Amniotic stem cell (primary cell): ENCODE data around the gene BIK.
"Not testable (repeated sequence)": the region's sequence is repeated elsewhere in the genome, so short reads cannot be mapped to it uniquely, and the experiment has no call there.

Experiments used
- DNase-seq: peaks from one replicate; lab custom pipeline; 2025; lab: John Stamatoyannopoulos, UW

Gene BIK

DNA sequence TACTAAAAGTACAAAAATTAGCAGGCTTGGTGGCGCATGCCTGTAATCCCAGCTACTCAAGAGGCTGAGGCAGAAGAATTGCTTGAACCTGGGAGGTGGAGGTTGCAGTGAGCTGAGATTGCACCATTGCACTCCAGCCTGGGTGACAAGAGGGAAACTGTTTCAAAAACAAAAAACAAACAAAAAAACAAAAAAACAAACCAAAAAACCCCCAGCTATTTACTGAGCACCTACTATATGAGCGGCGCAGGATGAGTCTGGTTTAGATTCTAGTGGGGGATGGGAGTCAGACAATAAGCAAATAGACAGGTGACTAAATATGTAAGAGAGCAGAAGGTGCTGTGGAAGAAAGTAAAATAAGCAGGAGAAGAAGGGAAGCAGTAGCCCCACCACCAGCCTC is 5.6 kb upstream of the BIK start:
- not testable (repeated sequence) for DNase-seq

GRCh38 chr22:43106302-43106701 is 4.2 kb upstream of the BIK start:
- no peak for DNase-seq

DNA sequence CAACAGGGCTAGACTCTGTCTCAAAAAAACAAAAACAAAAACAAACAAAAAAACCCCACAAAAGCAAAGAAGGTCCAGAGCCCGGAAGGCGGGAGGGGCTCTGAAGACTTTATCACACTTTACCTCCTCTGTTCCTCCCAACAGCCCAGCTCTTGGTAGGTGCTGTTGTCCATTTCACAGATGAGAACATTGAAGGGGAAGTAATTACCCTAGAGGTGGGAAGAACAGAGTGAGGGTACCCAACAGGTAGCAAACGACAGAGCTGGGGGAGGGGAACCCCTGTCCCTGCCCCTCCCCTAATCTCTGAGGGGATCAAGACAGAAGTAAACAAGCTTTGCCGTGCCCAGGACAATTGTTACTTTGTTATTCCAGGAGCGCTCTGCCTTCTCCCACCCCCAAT is 1.0 kb upstream of the BIK start:
- DNase-seq = no peak

- no peak for DNase-seq
Measured at GRCh38 chr22:43109921-43110443, 568 bp upstream of the BIK start.

GRCh38 chr22:43110927-43111623 is 525 bp downstream of the BIK start:
- DNase-seq = no peak

- no peak for DNase-seq
Measured at GRCh38 chr22:43113526-43114251, 3.1 kb downstream of the BIK start.

DNA sequence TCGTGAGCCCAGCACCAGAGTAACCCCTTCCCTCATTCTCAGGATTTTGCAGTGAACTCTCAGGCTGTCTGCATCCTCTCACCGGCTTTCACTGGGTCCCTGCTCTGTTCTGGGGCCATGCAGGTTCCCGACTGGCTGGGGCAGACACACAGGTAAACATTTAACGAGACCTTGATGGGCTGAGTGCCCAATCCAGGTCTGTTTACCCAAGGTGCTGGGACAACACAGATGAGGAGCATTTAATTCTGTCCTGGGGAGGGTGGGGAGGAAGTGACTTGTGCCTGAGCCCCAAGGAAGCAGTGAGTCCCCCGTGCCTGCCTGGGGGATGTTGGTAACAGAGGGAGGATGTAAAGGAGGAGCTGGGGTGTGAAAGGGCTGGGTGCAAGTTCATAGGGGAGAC is 4.4 kb downstream of the BIK start:
- DNase-seq = no peak

GRCh38 chr22:43116932-43117331 is 6.4 kb downstream of the BIK start:
- no peak for DNase-seq

DNA sequence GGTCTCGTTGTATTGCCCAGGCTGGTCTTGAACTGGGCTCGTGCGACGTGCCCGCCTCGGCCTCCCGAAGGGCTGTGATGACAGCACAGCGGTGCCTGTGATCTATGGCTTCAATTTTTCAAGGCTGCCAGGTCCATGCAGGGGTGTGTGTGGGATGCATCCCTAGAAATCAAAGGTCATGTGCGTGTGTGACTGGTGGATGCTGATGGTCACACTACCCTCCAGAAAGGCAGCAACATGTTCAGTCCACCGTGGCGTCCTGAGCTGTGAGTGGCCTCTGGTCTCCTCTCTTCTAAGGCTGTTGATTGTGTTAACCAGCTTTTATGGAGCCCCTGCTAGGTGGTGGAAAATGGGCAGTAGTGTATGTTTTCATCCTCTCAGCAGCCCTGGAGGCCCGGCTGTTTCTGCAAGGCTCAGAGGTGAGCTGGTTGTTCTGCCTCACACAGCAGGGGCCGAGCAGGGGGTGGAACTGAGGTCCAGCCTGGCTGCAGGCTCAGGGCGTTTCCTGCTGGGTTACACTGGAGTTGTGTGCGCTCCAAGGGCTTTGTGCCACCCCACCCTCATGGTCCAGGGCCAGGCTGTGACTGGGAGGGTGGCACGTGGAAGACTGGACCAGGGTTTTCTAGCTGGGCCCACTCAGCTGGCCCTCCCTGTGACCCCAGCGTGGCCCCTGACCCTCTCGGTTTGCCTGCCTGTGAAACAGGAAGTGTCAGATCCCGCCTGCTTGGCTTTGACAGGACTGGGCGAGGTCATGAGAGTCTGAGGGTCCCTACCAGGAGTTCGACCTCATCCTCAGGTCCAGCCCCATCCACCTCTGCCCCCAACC is 7.7 kb downstream of the BIK start:
- no peak for DNase-seq

- DNase-seq = no peak
Measured at GRCh38 chr22:43118953-43119458, 8.5 kb downstream of the BIK start.

DNA sequence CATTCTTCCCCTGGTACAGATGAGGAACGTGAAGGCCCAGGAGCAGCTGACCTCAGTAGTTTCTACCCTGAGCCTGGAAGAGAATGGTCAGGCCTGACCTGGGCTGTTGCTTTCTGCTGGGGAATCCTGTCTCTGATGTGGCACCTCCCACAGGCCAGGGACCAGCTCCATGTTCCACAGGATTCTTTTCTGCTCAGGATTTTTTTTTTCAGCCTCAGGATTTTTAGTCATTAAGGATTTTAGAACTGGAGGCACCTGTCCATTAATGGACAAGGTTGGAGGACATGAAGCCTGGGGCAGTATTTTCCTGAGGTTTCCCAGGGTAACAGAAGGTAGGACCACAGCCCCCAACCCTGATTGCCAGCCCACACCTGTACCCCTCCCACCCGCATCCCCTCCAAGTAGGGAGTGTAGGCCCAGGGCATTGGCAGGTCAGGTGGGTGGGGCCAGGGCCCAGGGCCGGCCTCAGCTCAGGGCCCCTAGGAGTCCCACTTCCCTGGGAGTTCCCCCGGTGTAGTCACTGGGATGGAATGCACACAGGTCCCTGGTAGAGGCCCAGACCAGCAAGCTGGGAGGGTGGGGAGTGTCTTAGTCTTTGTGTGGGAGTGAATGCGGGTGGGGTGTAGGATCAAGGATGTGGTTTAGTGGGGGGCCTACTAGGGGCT is 16.1 kb downstream of the BIK start:
- no peak for DNase-seq

- no peak for DNase-seq
Measured at GRCh38 chr22:43127166-43127908, 16.8 kb downstream of the BIK start.

DNA sequence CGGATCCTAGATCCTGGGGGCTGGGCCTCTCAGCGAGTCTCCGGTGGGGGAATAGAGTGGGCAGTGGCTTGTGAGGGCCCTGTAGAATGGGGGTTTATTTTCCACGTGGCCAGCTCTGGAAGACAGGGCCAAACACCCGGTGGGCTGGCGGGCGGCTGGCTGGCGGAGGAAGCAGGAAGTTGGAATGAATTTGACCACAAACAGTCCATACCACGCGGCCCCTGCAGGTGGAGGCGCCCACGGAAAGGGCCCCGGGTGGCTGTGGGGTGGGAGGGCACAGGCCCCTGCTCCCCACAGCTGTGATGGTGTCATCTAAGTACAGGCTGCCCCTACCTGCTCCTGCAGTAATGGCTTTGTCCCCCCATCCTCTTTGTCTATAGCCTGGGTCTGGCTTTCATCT is 17.6 kb downstream of the BIK start:
- DNase-seq = no peak

DNA sequence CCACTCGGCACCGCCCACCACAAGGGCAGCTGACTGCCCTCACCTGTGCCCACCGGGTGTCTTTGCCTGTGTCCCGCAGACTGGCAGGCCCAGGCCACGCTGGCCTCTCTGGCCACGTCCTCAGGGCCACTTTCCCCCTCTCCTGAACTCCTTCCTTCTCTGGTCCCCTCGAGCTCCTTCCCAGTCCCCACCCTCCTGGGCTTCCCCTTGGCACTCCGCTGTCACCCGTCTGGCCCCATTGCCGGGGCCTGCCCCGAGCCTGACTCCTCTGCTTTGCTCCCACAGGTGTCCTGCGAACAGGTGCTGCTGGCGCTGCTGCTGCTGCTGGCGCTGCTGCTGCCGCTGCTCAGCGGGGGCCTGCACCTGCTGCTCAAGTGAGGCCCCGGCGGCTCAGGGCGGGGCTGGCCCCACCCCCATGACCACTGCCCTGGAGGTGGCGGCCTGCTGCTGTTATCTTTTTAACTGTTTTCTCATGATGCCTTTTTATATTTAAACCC is 18.4 kb downstream of the BIK start:
- DNase-seq = no peak

GRCh38 chr22:43129426-43130425 is 19.2 kb downstream of the BIK start:
- no peak for DNase-seq

- no peak for DNase-seq
Measured at GRCh38 chr22:43131773-43132501, 21.4 kb downstream of the BIK start.

DNA sequence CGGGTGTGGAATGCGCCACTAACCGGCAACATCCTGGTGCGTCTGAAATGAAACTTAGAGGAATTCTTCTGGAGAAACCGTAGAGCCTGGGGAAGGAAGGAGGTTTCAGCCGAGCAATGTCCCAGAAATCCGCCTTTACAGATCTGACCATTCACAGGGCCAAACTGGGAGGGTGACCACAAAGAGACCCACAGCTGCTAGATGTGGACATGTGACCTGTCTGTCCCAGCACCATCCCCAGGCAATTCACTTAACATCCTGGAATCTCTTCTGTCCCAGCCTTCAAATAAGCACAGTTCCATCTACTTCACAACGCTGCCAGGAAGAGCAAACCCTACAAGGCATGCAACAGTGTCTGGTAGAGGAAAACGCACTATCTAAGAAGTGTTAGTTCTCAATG is 22.9 kb downstream of the BIK start:
- DNase-seq = no peak

- no peak for DNase-seq
Measured at GRCh38 chr22:43134553-43134952, 24.0 kb downstream of the BIK start.

GRCh38 chr22:43135565-43135964 is 25.0 kb downstream of the BIK start:
- DNase-seq = no peak
